Activated naive CD4-positive, alpha-beta T cell treated with anti-CD3 and anti-CD28 coated beads, Interleukin-2, amount 10 ng/mL, durations not matched to agents 7 days and 5 days (primary cell): ENCODE results near the gene UPF1.
A peak's percentile ranks its signal among the peaks of the same experiment; 100 is the strongest.

ENCODE experiments used
- CTCF ChIA-PET: fragments of 350-600 bp; sonication (Branson Sonifier 250); formaldehyde crosslinking; loops from one replicate; lab custom pipeline; 2021; ENCODE audit warnings: antibody characterized with exemption; lab: Charles Lee
- DNase-seq: peaks from one replicate; pipeline ENCODE4 v3.0.0-alpha.2; 2020
- H3K27ac Mint-ChIP-seq: one replicate; pipeline ENCODE4 v1.8.0; 2021; ENCODE audit warnings: mild to moderate bottlenecking, moderate library complexity, mixed read lengths
- H3K27me3 Mint-ChIP-seq: one replicate; pipeline ENCODE4 v1.8.0; 2021; ENCODE audit warnings: mild to moderate bottlenecking, mixed read lengths
- H3K36me3 Mint-ChIP-seq: one replicate; pipeline ENCODE4 v1.8.0; 2021; ENCODE audit warnings: mixed read lengths
- H3K4me1 Mint-ChIP-seq: one replicate; pipeline ENCODE4 v1.8.0; 2021; ENCODE audit warnings: mixed read lengths
- H3K4me3 Mint-ChIP-seq: one replicate; pipeline ENCODE4 v1.8.0; 2021; ENCODE audit warnings: mild to moderate bottlenecking, moderate library complexity, mixed read lengths
- H3K9me3 Mint-ChIP-seq: one replicate; pipeline ENCODE4 v1.8.0; 2021; ENCODE audit warnings: mixed read lengths

Gene UPF1

GRCh38 chr19:18831524-18832305 lies at the start of gene UPF1:
TSS of gene UPF1 (plus strand) at chr19:18831959. CDS start at chr19:18832210, 251 bp downstream.
- CTCF ChIA-PET = interaction anchor here (1.1 to 2.4 kb wide), 3 partner anchors 12 to 243 kb away, joined by 3 to 12 read pairs (median 4); partner anchors contain the start of gene REX1BD
- H3K9me3 Mint-ChIP-seq = no peaks in the 10 kb centered on the region
- H3K27ac Mint-ChIP-seq = peak within 1 kb of the TSS; percentile 92
- peaks cover 37% of the 10 kb centered on the region for H3K4me1 Mint-ChIP-seq
- H3K36me3 Mint-ChIP-seq = peaks cover 34% of the 10 kb centered on the region
- peak within 1 kb of the TSS; percentile 87 for H3K4me3 Mint-ChIP-seq
- H3K27me3 Mint-ChIP-seq = peaks cover 29% of the 10 kb centered on the region
- peak; percentile 97 for DNase-seq

- H3K4me3 Mint-ChIP-seq = no peak overlapping the region
- peaks cover 16% of the 10 kb centered on the region for H3K4me1 Mint-ChIP-seq
- H3K27me3 Mint-ChIP-seq = peaks cover 18% of the 10 kb centered on the region
- CTCF ChIA-PET = no interaction called here
- no peak for DNase-seq
- peaks cover 3% of the 10 kb centered on the region for H3K36me3 Mint-ChIP-seq
- no peaks in the 10 kb centered on the region for H3K9me3 Mint-ChIP-seq
- H3K27ac Mint-ChIP-seq = no peak overlapping the region
Measured at GRCh38 chr19:18782559-18783225, 49.1 kb upstream of the UPF1 start.

- peaks cover 3% of the 10 kb centered on the region for H3K36me3 Mint-ChIP-seq
- CTCF ChIA-PET = no interaction called here
- DNase-seq = no peak
- peaks cover 27% of the 10 kb centered on the region for H3K4me1 Mint-ChIP-seq
- peaks cover 8% of the 10 kb centered on the region for H3K27me3 Mint-ChIP-seq
- no peak overlapping the region for H3K27ac Mint-ChIP-seq
- H3K9me3 Mint-ChIP-seq = no peaks in the 10 kb centered on the region
- no peak overlapping the region for H3K4me3 Mint-ChIP-seq
Measured at GRCh38 chr19:18783958-18784785, 47.6 kb upstream of the UPF1 start.

GRCh38 chr19:18784786-18785120 lies 47.0 kb upstream of the UPF1 start:
- CTCF ChIA-PET = no interaction called here

GRCh38 chr19:18785179-18786124 lies 46.3 kb upstream of the UPF1 start:
- H3K4me1 Mint-ChIP-seq = peaks cover 37% of the 10 kb centered on the region
- no peak overlapping the region for H3K27ac Mint-ChIP-seq
- peak; percentile 78 for DNase-seq
- CTCF ChIA-PET = no interaction called here
- H3K36me3 Mint-ChIP-seq = peaks cover 3% of the 10 kb centered on the region
- no peaks in the 10 kb centered on the region for H3K9me3 Mint-ChIP-seq
- peaks cover 7% of the 10 kb centered on the region for H3K27me3 Mint-ChIP-seq
- H3K4me3 Mint-ChIP-seq = no peak overlapping the region

More at GRCh38 chr19:18784786-18785120, 47.0 kb upstream of the UPF1 start:
- Mint-ChIP-seq H3K9me3 (no peaks in the 10 kb centered on the region), H3K27ac (no peak overlapping the region), H3K4me3 (no peak overlapping the region), H3K27me3 (peaks cover 7% of the 10 kb centered on the region), H3K4me1 (peaks cover 33% of the 10 kb centered on the region), H3K36me3 (peaks cover 3% of the 10 kb centered on the region)
- DNase-seq = no peak

GRCh38 chr19:18788529-18789421 lies 43.0 kb upstream of the UPF1 start:
- CTCF ChIA-PET = no interaction called here
- DNase-seq = no peak
- Mint-ChIP-seq H3K4me3 (peak overlapping the region; percentile 48), H3K36me3 (peaks cover 3% of the 10 kb centered on the region), H3K27me3 (no peaks in the 10 kb centered on the region), H3K27ac (peak overlapping the region; percentile 76), H3K9me3 (no peaks in the 10 kb centered on the region), H3K4me1 (peaks cover 38% of the 10 kb centered on the region)

GRCh38 chr19:18789422-18789869 lies 42.3 kb upstream of the UPF1 start:
- Mint-ChIP-seq H3K9me3 (no peaks in the 10 kb centered on the region), H3K27ac (peak overlapping the region; percentile 76), H3K4me1 (peaks cover 38% of the 10 kb centered on the region), H3K36me3 (peaks cover 3% of the 10 kb centered on the region), H3K27me3 (no peaks in the 10 kb centered on the region), H3K4me3 (peak overlapping the region; percentile 48)
- CTCF ChIA-PET = no interaction called here
- DNase-seq = no peak

GRCh38 chr19:18789883-18790565 lies 41.7 kb upstream of the UPF1 start:
- Mint-ChIP-seq H3K9me3 (no peaks in the 10 kb centered on the region), H3K27me3 (no peaks in the 10 kb centered on the region), H3K27ac (peak overlapping the region; percentile 58), H3K4me3 (peak overlapping the region; percentile 23), H3K36me3 (peaks cover 3% of the 10 kb centered on the region), H3K4me1 (peaks cover 38% of the 10 kb centered on the region)
- peak; percentile 40 for DNase-seq
- CTCF ChIA-PET = no interaction called here

GRCh38 chr19:18790566-18791314 lies 41.0 kb upstream of the UPF1 start, which contains the start of gene COMP:
TSS of gene COMP (minus strand) at chr19:18791305. CDS start at chr19:18791269, 36 bp downstream.
- Mint-ChIP-seq H3K4me1 (peaks cover 34% of the 10 kb centered on the region), H3K4me3 (no peak within 1 kb of the TSS), H3K27me3 (no peaks in the 10 kb centered on the region), H3K36me3 (peaks cover 3% of the 10 kb centered on the region), H3K27ac (peak within 1 kb of the TSS; percentile 58), H3K9me3 (no peaks in the 10 kb centered on the region)
- CTCF ChIA-PET = no interaction called here
- no peak for DNase-seq

- CTCF ChIA-PET = no interaction called here
Measured at GRCh38 chr19:18791315-18791678, 40.5 kb upstream of the UPF1 start.

GRCh38 chr19:18792661-18793060 lies 39.1 kb upstream of the UPF1 start:
- no peak for DNase-seq
- peaks cover 22% of the 10 kb centered on the region for H3K4me1 Mint-ChIP-seq
- H3K9me3 Mint-ChIP-seq = no peaks in the 10 kb centered on the region
- H3K36me3 Mint-ChIP-seq = no peaks in the 10 kb centered on the region
- no peak overlapping the region for H3K27ac Mint-ChIP-seq
- CTCF ChIA-PET = no interaction called here
- H3K4me3 Mint-ChIP-seq = no peak overlapping the region
- no peaks in the 10 kb centered on the region for H3K27me3 Mint-ChIP-seq

More at GRCh38 chr19:18791315-18791678, 40.5 kb upstream of the UPF1 start:
- H3K27ac Mint-ChIP-seq = peak overlapping the region; percentile 52
- no peaks in the 10 kb centered on the region for H3K27me3 Mint-ChIP-seq
- H3K4me1 Mint-ChIP-seq = peaks cover 29% of the 10 kb centered on the region
- DNase-seq = no peak
- peaks cover 3% of the 10 kb centered on the region for H3K36me3 Mint-ChIP-seq
- H3K9me3 Mint-ChIP-seq = no peaks in the 10 kb centered on the region
- no peak overlapping the region for H3K4me3 Mint-ChIP-seq
